ENCODE results near the gene ALDH1A1. TPM values are rescaled to one million over a fixed set of nuclear protein-coding genes. Genes with fewer than 3 reads are reported as not detected.

The ALDH1A1 gene
- total and polyA plus RNA-seq, 7 experiments from 2014 or later, result 1.0 to 11.9 (median 2.0) TPM; not detected in 3

GRCh38 chr9:72923077-72923476 is 29.8 kb downstream of the ALDH1A1 start:
- no peaks in the 10 kb centered on the region for H3K36me3 ChIP-seq (ENCODE audit: control insufficient read depth in 2 of 3, insufficient read depth in 3 of 3, low read length in 3 of 3)
- no peak overlapping the region for H3K27ac ChIP-seq (ENCODE audit: low read depth, low read length)
- H3K36me3 Mint-ChIP-seq, result no peaks in the 10 kb centered on the region
- H3K9me3 ChIP-seq (ENCODE audit: control insufficient read depth in 2 of 3, low read length in 3 of 3), result no peaks in the 10 kb centered on the region
- H3K27me3 ChIP-seq (ENCODE audit: control insufficient read depth in 2 of 2, insufficient read depth in 2 of 2, low read length in 2 of 2), result no peaks in the 10 kb centered on the region
- DNase-seq, result no peak
- ChIA-PET CTCF (no interaction called here), POLR2A (no interaction called here)
- H3K27me3 Mint-ChIP-seq, result peaks cover 0 to 10% (median 9%) of the 10 kb centered on the region in 5 donors
- H3K4me3 ChIP-seq (ENCODE audit: low read length), result no peak overlapping the region
- no peaks in the 10 kb centered on the region for H3K4me1 ChIP-seq (ENCODE audit: control insufficient read depth in 2 of 2, insufficient read depth in 2 of 2, low read length in 2 of 2)
- no peak overlapping the region for H3K4me3 Mint-ChIP-seq
- intact Hi-C loops (cut with micrococcal nuclease), result no loop called here
- H3K9me3 Mint-ChIP-seq, result peaks cover 0 to 3% (median 0%) of the 10 kb centered on the region in 11 donors
- no peak overlapping the region for H3K27ac Mint-ChIP-seq
- ATAC-seq, result no peak
- no peaks in the 10 kb centered on the region for H3K4me1 Mint-ChIP-seq

- no peak overlapping the region for H3K4me3 ChIP-seq (ENCODE audit: low read length)
- Mint-ChIP-seq H3K27ac (no peak overlapping the region), H3K4me3 (no peak overlapping the region), H3K36me3 (no peaks in the 10 kb centered on the region), H3K9me3 (peaks cover 0 to 3% (median 0%) of the 10 kb centered on the region in 11 donors), H3K27me3 (peaks cover 0 to 10% (median 9%) of the 10 kb centered on the region in 5 donors), H3K4me1 (no peaks in the 10 kb centered on the region)
- no peaks in the 10 kb centered on the region for H3K9me3 ChIP-seq (ENCODE audit: control insufficient read depth in 2 of 3, low read length in 3 of 3)
- no peak overlapping the region for H3K27ac ChIP-seq (ENCODE audit: low read depth, low read length)
- ChIA-PET CTCF (no interaction called here), POLR2A (no interaction called here)
- intact Hi-C loops (cut with micrococcal nuclease), result no loop called here
- H3K36me3 ChIP-seq (ENCODE audit: control insufficient read depth in 2 of 3, insufficient read depth in 3 of 3, low read length in 3 of 3), result no peaks in the 10 kb centered on the region
- no peak for DNase-seq
- ATAC-seq, result no peak
- H3K27me3 ChIP-seq (ENCODE audit: control insufficient read depth in 2 of 2, insufficient read depth in 2 of 2, low read length in 2 of 2), result no peaks in the 10 kb centered on the region
- no peaks in the 10 kb centered on the region for H3K4me1 ChIP-seq (ENCODE audit: control insufficient read depth in 2 of 2, insufficient read depth in 2 of 2, low read length in 2 of 2)
These were observed 30.8 kb downstream of the ALDH1A1 start for GRCh38 chr9:72921888-72922654.

- H3K4me1 ChIP-seq (ENCODE audit: control insufficient read depth in 2 of 2, insufficient read depth in 2 of 2, low read length in 2 of 2), result no peaks in the 10 kb centered on the region
- Mint-ChIP-seq H3K36me3 (no peaks in the 10 kb centered on the region), H3K27ac (no peak overlapping the region), H3K27me3 (peaks cover 0 to 13% (median 9%) of the 10 kb centered on the region in 5 donors), H3K4me1 (no peaks in the 10 kb centered on the region), H3K4me3 (no peak overlapping the region), H3K9me3 (peaks cover 0 to 3% (median 0%) of the 10 kb centered on the region in 11 donors)
- H3K4me3 ChIP-seq (ENCODE audit: low read length), result no peak overlapping the region
- no peaks in the 10 kb centered on the region for H3K36me3 ChIP-seq (ENCODE audit: control insufficient read depth in 2 of 3, insufficient read depth in 3 of 3, low read length in 3 of 3)
- no peak overlapping the region for H3K27ac ChIP-seq (ENCODE audit: low read depth, low read length)
- intact Hi-C loops (cut with micrococcal nuclease), result no loop called here
- no peaks in the 10 kb centered on the region for H3K27me3 ChIP-seq (ENCODE audit: control insufficient read depth in 2 of 2, insufficient read depth in 2 of 2, low read length in 2 of 2)
- ATAC-seq (no peak), DNase-seq (no peak)
- CTCF ChIA-PET, result no interaction called here
- POLR2A ChIA-PET, result no interaction called here
- no peaks in the 10 kb centered on the region for H3K9me3 ChIP-seq (ENCODE audit: control insufficient read depth in 2 of 3, low read length in 3 of 3)
These were observed 33.5 kb downstream of the ALDH1A1 start for GRCh38 chr9:72919246-72919945.

GRCh38 chr9:72917892-72918509 is 34.9 kb downstream of the ALDH1A1 start:
- no peaks in the 10 kb centered on the region for H3K4me1 Mint-ChIP-seq
- H3K27me3 Mint-ChIP-seq, result peaks cover 0 to 13% (median 9%) of the 10 kb centered on the region in 5 donors
- Histone ChIP-seq H3K27me3 (ENCODE audit: control insufficient read depth in 2 of 2, insufficient read depth in 2 of 2, low read length in 2 of 2) (no peaks in the 10 kb centered on the region), H3K4me3 (ENCODE audit: low read length) (no peak overlapping the region), H3K9me3 (ENCODE audit: control insufficient read depth in 2 of 3, low read length in 3 of 3) (no peaks in the 10 kb centered on the region), H3K4me1 (ENCODE audit: control insufficient read depth in 2 of 2, insufficient read depth in 2 of 2, low read length in 2 of 2) (no peaks in the 10 kb centered on the region), H3K27ac (ENCODE audit: low read depth, low read length) (no peak overlapping the region), H3K36me3 (ENCODE audit: control insufficient read depth in 2 of 3, insufficient read depth in 3 of 3, low read length in 3 of 3) (no peaks in the 10 kb centered on the region)
- no peak for DNase-seq
- intact Hi-C loops (cut with micrococcal nuclease), result no loop called here
- ChIA-PET CTCF (no interaction called here), POLR2A (no interaction called here)
- H3K36me3 Mint-ChIP-seq, result no peaks in the 10 kb centered on the region
- ATAC-seq, result no peak
- H3K4me3 Mint-ChIP-seq, result no peak overlapping the region
- no peak overlapping the region for H3K27ac Mint-ChIP-seq
- H3K9me3 Mint-ChIP-seq, result peaks cover 0 to 3% (median 0%) of the 10 kb centered on the region in 11 donors

- Mint-ChIP-seq H3K27ac (no peak overlapping the region), H3K36me3 (no peaks in the 10 kb centered on the region), H3K4me1 (no peaks in the 10 kb centered on the region), H3K27me3 (peaks cover 0 to 12% (median 3%) of the 10 kb centered on the region in 5 donors), H3K4me3 (no peak overlapping the region), H3K9me3 (peaks cover 0 to 1% (median 0%) of the 10 kb centered on the region in 11 donors)
- DNase-seq (no peak), ATAC-seq (no peak)
- intact Hi-C loops (cut with micrococcal nuclease), result no loop called here
- H3K4me1 ChIP-seq (ENCODE audit: control insufficient read depth in 2 of 2, insufficient read depth in 2 of 2, low read length in 2 of 2), result no peaks in the 10 kb centered on the region
- POLR2A ChIA-PET, result no interaction called here
- no peaks in the 10 kb centered on the region for H3K9me3 ChIP-seq (ENCODE audit: control insufficient read depth in 2 of 3, low read length in 3 of 3)
- no peaks in the 10 kb centered on the region for H3K36me3 ChIP-seq (ENCODE audit: control insufficient read depth in 2 of 3, insufficient read depth in 3 of 3, low read length in 3 of 3)
- no peaks in the 10 kb centered on the region for H3K27me3 ChIP-seq (ENCODE audit: control insufficient read depth in 2 of 2, insufficient read depth in 2 of 2, low read length in 2 of 2)
- no peak overlapping the region for H3K4me3 ChIP-seq (ENCODE audit: low read length)
- CTCF ChIA-PET, result no interaction called here
- no peak overlapping the region for H3K27ac ChIP-seq (ENCODE audit: low read depth, low read length)
These were observed 37.2 kb downstream of the ALDH1A1 start for GRCh38 chr9:72915659-72916058.

- Mint-ChIP-seq H3K9me3 (peaks cover 0 to 1% (median 0%) of the 10 kb centered on the region in 11 donors), H3K27me3 (peaks cover 0 to 12% (median 3%) of the 10 kb centered on the region in 5 donors), H3K4me1 (no peaks in the 10 kb centered on the region), H3K36me3 (no peaks in the 10 kb centered on the region), H3K27ac (no peak overlapping the region), H3K4me3 (no peak overlapping the region)
- no peaks in the 10 kb centered on the region for H3K4me1 ChIP-seq (ENCODE audit: control insufficient read depth in 2 of 2, insufficient read depth in 2 of 2, low read length in 2 of 2)
- DNase-seq, result no peak
- POLR2A ChIA-PET, result no interaction called here
- no peaks in the 10 kb centered on the region for H3K27me3 ChIP-seq (ENCODE audit: control insufficient read depth in 2 of 2, insufficient read depth in 2 of 2, low read length in 2 of 2)
- no peak for ATAC-seq
- no peaks in the 10 kb centered on the region for H3K9me3 ChIP-seq (ENCODE audit: control insufficient read depth in 2 of 3, low read length in 3 of 3)
- intact Hi-C loops (cut with micrococcal nuclease), result no loop called here
- CTCF ChIA-PET, result no interaction called here
- no peak overlapping the region for H3K4me3 ChIP-seq (ENCODE audit: low read length)
- no peaks in the 10 kb centered on the region for H3K36me3 ChIP-seq (ENCODE audit: control insufficient read depth in 2 of 3, insufficient read depth in 3 of 3, low read length in 3 of 3)
- H3K27ac ChIP-seq (ENCODE audit: low read depth, low read length), result no peak overlapping the region
These were observed 38.1 kb downstream of the ALDH1A1 start for GRCh38 chr9:72914750-72915149.
